ENCODE measurements around the gene RTN4RL2.

RTN4RL2 gene

DNA sequence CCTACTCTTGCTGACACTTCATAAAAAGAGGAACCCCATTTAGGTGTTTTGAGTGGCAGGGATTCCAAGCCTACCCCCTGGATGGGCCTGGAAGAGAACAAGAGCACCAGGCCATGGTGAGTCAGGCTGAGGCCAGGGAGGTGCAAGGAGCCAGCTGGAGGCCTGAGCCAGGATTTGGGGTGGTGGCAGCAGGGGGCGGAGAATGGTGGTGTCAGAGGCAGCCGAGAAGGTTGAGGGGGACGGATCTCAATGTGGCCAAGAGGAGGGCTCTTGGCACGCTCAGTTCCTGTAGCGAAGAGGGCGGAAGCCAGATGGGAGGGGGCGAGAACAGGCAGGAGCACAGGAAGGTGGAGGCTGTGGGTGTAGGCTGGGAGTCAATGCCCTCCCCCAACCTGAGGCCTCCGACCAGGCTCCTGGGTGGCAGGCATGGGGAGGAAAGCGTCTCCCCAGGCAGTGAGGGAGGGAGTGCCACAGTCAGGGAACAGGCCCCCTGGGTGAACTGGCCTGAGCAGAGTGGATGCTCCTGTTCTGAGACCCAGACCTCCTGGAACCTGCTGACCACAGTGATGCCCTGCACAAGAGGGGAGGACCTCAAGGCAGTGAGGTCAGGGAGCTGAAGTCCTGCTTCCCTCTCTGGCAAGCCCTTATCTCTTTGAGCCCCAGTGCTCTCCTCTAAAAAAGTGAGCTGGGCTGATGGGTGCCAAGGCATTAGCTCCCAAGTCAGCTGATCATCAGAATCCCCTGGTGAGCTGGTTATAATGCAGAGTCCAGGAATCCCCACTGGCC lies 13.9 kb downstream of the RTN4RL2 start:
- no peaks in the 10 kb centered on the region for H3K9me3 Mint-ChIP-seq
- ATAC-seq (replicated peaks) = peak; percentile 59
- peak overlapping the region in 1 of 2 donors; percentile 83 for H3K27ac Mint-ChIP-seq
- peaks cover 0 to 16% of the 10 kb centered on the region in 2 donors for H3K27me3 Mint-ChIP-seq
- H3K4me1 Mint-ChIP-seq (ENCODE audit: low read depth in 2 of 2) = peaks cover 18 to 24% of the 10 kb centered on the region in 2 donors
- H3K36me3 Mint-ChIP-seq (ENCODE audit: insufficient read depth) = no peaks in the 10 kb centered on the region
- DNase-seq = peak in 1 of 3 experiments; percentile 28
- peak overlapping the region; percentile 74 to 82 for H3K4me3 Mint-ChIP-seq

DNA sequence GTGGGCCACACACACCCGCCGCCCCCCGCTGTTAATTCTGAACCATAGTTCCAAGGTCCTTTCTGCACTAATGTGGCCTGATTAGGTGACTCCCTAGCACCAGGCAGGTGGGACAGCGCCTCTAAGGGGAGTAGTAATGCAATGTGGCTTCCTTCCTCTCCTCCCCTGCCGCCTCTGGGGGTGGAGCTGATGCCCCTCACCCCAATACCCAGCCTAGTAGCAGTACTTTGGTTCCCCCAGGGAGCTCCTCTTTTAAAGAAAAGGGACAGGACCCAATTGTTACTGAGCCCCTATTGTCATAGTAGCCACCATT lies 14.4 kb downstream of the RTN4RL2 start:
- ATAC-seq (replicated peaks) = no peak
- H3K4me1 Mint-ChIP-seq (ENCODE audit: low read depth in 2 of 2) = peaks cover 20 to 30% of the 10 kb centered on the region in 2 donors
- no peaks in the 10 kb centered on the region for H3K36me3 Mint-ChIP-seq (ENCODE audit: insufficient read depth)
- H3K27ac Mint-ChIP-seq = no peak overlapping the region
- H3K9me3 Mint-ChIP-seq = no peaks in the 10 kb centered on the region
- peaks cover 0 to 16% of the 10 kb centered on the region in 2 donors for H3K27me3 Mint-ChIP-seq
- DNase-seq = no peak
- peak overlapping the region; percentile 82 for H3K4me3 Mint-ChIP-seq

DNA sequence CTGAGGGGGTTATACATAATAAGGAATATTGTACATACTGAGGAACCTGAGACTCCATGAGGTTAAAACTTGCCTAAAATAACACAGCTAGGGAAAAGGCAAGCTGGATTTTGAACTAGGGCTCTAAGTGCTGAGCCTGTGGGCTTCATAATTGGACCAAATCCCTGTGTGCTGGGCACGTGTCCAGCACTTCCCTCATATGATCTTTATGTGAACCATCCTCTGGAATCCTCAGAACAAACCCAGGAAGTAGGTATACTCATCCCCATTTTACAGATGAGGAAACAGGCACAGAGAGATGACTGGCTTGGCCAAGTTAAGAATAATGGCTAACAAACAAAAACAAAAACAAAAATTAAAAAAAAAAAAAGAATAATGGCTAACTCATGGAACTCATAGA lies 14.9 kb downstream of the RTN4RL2 start:
- no peaks in the 10 kb centered on the region for H3K9me3 Mint-ChIP-seq
- H3K27me3 Mint-ChIP-seq = peaks cover 0 to 16% of the 10 kb centered on the region in 2 donors
- no peak for DNase-seq
- no peak for ATAC-seq (replicated peaks)
- peaks cover under 1% of the 10 kb centered on the region for H3K36me3 Mint-ChIP-seq (ENCODE audit: insufficient read depth)
- peak overlapping the region; percentile 82 for H3K4me3 Mint-ChIP-seq
- peaks cover 22 to 33% of the 10 kb centered on the region in 2 donors for H3K4me1 Mint-ChIP-seq (ENCODE audit: low read depth in 2 of 2)
- no peak overlapping the region for H3K27ac Mint-ChIP-seq

DNA sequence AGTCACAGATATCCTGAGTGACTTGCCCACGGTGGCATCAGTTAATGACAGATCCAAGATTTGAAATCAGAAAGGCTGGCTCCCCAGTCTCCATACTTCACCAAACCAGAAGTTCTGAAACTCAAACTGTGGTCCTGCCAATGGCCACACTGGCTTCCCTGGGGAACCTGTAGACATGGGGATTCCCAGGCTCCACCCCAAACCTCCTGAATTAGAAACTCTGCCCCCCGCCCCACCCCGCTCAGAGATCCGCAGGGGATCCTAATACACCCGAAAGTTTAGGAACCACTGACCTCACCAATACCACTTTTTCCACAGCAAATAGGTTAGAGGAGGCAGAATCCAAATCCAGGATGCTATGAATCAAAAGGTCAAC lies 15.3 kb downstream of the RTN4RL2 start:
- peaks cover 3% of the 10 kb centered on the region for H3K36me3 Mint-ChIP-seq (ENCODE audit: insufficient read depth)

DNA sequence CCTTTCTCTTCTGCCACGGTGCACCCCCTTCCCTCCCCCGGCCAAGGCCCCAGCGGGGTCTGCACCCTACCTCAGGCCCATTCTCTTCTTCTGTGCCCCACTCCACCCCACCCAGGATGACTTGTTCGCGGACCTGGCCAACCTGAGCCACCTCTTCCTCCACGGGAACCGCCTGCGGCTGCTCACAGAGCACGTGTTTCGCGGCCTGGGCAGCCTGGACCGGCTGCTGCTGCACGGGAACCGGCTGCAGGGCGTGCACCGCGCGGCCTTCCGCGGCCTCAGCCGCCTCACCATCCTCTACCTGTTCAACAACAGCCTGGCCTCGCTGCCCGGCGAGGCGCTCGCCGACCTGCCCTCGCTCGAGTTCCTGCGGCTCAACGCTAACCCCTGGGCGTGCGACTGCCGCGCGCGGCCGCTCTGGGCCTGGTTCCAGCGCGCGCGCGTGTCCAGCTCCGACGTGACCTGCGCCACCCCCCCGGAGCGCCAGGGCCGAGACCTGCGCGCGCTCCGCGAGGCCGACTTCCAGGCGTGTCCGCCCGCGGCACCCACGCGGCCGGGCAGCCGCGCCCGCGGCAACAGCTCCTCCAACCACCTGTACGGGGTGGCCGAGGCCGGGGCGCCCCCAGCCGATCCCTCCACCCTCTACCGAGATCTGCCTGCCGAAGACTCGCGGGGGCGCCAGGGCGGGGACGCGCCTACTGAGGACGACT lies 15.9 kb downstream of the RTN4RL2 start:
- H3K4me1 Mint-ChIP-seq (ENCODE audit: low read depth in 2 of 2) = peaks cover 24 to 36% of the 10 kb centered on the region in 2 donors
- ATAC-seq (replicated peaks) (peak; percentile 52), DNase-seq (peak in 1 of 3 experiments; percentile 29)
- peaks cover 0 to 16% of the 10 kb centered on the region in 2 donors for H3K27me3 Mint-ChIP-seq
- H3K4me3 Mint-ChIP-seq = peak overlapping the region; percentile 82
- H3K9me3 Mint-ChIP-seq = no peaks in the 10 kb centered on the region
- H3K36me3 Mint-ChIP-seq (ENCODE audit: insufficient read depth) = peaks cover 3% of the 10 kb centered on the region
- H3K27ac Mint-ChIP-seq = peak overlapping the region in 1 of 2 donors; percentile 75

More for the DNA sequence above, 15.3 kb downstream of the RTN4RL2 start:
- DNase-seq (no peak), ATAC-seq (replicated peaks) (no peak)
- Mint-ChIP-seq H3K27me3 (peaks cover 0 to 16% of the 10 kb centered on the region in 2 donors), H3K9me3 (no peaks in the 10 kb centered on the region), H3K27ac (no peak overlapping the region), H3K4me1 (ENCODE audit: low read depth in 2 of 2) (peaks cover 24 to 35% of the 10 kb centered on the region in 2 donors), H3K4me3 (peak overlapping the region; percentile 82)

DNA sequence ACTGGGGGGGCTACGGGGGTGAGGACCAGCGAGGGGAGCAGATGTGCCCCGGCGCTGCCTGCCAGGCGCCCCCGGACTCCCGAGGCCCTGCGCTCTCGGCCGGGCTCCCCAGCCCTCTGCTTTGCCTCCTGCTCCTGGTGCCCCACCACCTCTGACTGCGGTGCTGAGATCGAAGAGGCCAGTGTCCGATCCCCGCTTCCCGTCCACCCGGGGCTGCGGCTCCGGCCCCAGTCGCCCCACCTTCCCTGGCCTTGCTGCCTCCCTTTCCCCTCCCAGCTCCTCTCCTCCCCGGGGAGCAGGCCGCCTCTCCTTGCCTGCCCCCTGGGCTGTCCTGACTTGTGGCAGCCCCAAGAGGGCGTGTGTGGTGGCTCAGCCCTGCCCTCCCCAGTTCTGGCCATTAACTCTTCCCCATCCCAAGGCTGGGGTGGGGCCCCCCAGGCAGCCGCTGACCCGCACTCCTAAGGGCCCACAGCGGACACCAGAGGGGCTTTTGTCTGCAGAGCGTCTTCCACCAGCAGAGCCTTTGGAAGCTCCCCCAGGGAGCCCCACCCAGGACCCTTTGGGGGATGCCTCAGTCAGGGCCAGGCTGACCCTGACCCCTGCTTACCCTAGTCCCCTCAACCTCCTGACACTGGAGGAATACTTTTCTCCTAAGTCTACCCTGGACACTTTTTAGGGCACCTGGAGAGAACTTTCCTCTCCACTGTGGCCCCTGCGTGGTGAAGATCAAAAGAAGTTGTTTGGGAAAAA lies 16.6 kb downstream of the RTN4RL2 start:
- Mint-ChIP-seq H3K36me3 (ENCODE audit: insufficient read depth) (peaks cover 5% of the 10 kb centered on the region), H3K9me3 (no peaks in the 10 kb centered on the region), H3K4me1 (ENCODE audit: low read depth in 2 of 2) (peaks cover 25 to 38% of the 10 kb centered on the region in 2 donors), H3K27ac (peak overlapping the region in 1 of 2 donors; percentile 75), H3K4me3 (peak overlapping the region; percentile 82), H3K27me3 (peaks cover 0 to 22% of the 10 kb centered on the region in 2 donors)
- ATAC-seq (replicated peaks) (peak; percentile 58), DNase-seq (no peak)

DNA sequence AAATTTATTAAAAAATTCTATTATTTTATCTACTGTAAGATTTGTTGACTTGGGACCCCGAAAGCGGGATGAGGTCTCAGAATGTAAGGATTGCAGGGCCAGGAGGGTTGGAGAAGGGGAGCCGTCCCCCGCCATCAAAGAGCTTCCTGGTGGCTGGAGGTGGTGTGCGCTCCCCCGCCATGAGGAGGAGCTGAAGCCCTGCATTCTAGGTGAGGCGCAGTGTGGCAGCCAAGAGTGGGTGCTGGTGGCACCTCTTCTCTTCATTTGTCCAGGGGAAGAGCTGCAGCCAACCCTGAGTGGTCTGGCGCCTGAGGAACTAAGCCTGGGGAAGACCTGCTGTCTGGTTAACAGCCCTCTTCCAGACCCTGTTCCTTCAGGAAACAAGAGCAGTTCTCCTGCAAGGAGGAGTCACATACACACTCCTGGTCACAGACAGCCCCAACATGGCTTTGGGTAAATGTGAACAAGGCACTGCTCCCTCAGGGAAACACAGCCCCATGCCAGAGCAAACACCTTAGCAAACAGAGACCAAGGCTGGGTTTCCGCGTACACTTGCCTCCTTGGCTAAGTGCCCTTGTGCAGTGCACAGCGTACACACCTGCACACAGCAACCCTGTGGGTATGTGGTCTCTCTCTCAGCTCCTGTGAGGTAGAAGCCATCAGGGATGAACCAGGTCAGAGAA lies 17.3 kb downstream of the RTN4RL2 start:
- peaks cover 0 to 26% of the 10 kb centered on the region in 2 donors for H3K27me3 Mint-ChIP-seq
- no peak overlapping the region for H3K27ac Mint-ChIP-seq
- ATAC-seq (replicated peaks) (no peak), DNase-seq (no peak)
- peaks cover 5% of the 10 kb centered on the region for H3K36me3 Mint-ChIP-seq (ENCODE audit: insufficient read depth)
- H3K9me3 Mint-ChIP-seq = no peaks in the 10 kb centered on the region
- peaks cover 25 to 38% of the 10 kb centered on the region in 2 donors for H3K4me1 Mint-ChIP-seq (ENCODE audit: low read depth in 2 of 2)
- peak overlapping the region; percentile 82 for H3K4me3 Mint-ChIP-seq

DNA sequence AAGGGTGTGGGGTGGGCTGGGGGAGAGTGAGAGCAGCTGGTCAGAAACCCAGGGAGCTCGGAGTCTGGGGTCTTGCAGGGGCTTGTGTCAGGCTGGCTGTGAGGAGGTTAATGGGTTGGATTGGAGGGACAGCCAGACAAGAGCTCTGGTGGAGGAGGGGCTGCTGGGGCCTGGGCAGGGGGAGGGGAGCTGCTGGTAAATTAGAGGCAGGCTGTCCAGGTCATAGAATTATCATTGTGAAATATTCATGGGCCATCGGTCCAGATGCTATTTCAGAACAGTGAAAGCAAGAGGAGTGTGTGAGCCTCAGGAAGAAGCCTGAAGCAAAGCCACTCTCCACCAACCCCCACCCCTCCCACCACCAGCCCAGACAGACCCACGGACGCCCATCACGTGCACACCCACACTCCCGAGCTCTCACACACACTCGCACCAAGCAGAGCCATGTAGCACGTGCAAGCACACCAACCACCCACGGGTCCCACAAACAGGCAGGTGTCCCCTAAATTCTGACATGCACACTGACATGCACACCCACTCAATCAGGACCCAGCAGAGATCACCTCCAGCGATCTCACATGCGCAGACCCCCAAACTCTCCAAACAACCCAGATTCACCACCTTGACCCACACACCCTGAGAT lies 18.8 kb downstream of the RTN4RL2 start:
- ATAC-seq (replicated peaks) = no peak
- Mint-ChIP-seq H3K36me3 (ENCODE audit: insufficient read depth) (peaks cover 5% of the 10 kb centered on the region), H3K4me3 (no peak overlapping the region), H3K4me1 (ENCODE audit: low read depth in 2 of 2) (peaks cover 20 to 35% of the 10 kb centered on the region in 2 donors), H3K27me3 (peaks cover 0 to 14% of the 10 kb centered on the region in 2 donors), H3K27ac (peak overlapping the region in 1 of 2 donors; percentile 16), H3K9me3 (no peaks in the 10 kb centered on the region)
- DNase-seq = no peak

DNA sequence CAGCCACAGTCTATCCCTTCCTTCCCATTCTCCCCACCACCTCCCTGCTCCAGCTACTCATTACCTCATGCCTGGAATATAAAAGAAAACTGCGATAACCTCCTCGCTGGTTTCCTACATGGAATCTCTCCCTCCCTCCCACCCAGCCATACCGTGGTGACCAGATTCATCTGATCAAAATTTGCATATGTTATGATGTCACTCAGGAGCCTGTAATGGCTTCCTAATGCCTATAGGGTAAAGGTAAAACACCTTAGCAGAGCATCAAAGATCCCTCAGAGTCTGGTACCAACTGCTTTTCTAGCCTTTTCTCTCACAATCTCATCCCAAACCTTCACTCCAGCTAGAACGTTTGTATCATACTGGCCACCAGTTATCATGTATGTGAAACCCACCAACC lies 19.6 kb downstream of the RTN4RL2 start:
- DNase-seq (no peak), ATAC-seq (replicated peaks) (no peak)
- Mint-ChIP-seq H3K27ac (peak overlapping the region in 1 of 2 donors; percentile 6), H3K9me3 (no peaks in the 10 kb centered on the region), H3K27me3 (peaks cover 0 to 19% of the 10 kb centered on the region in 2 donors), H3K4me3 (no peak overlapping the region), H3K4me1 (ENCODE audit: low read depth in 2 of 2) (peaks cover 19 to 33% of the 10 kb centered on the region in 2 donors), H3K36me3 (ENCODE audit: insufficient read depth) (peaks cover 7% of the 10 kb centered on the region)

DNA sequence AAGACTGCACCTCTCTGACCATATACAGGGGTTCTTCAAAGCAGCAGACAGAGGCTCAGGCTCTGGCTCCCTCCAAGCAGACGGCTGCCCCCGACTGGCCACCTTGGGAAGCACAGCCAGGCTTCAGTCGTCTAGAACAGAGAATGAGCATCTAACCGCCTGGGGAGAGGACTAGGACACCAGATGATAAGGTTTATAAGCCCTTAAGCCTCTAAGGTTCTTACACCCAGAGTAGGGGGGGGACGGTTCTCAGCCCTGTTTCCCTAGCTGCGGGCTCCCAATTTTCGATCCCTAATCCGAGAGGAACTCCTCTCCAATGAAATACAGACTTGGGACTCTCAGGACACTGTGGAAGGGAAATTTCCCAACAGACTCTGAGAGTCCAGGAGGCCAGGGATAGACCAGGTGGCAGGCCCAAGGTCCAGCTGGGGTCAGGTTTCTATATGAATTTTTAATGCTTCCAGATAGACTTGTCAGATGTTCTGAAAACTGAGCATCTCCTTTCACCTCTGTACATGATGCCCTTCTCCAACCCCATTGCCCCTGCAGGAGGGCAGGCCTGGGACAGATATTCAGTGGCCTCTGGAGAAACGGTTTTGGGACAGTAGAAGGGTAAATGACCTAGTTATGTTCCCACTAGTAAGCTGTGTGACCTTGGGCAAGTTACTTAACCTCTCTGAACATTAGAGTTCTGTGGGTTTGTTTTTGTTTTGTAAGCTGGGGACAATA lies 20.2 kb downstream of the RTN4RL2 start:
- peaks cover 10% of the 10 kb centered on the region for H3K36me3 Mint-ChIP-seq (ENCODE audit: insufficient read depth)
- ATAC-seq (replicated peaks) = peak; percentile 54
- peaks cover 0 to 26% of the 10 kb centered on the region in 2 donors for H3K27me3 Mint-ChIP-seq
- H3K27ac Mint-ChIP-seq = peak overlapping the region in 1 of 2 donors; percentile 6
- H3K4me1 Mint-ChIP-seq (ENCODE audit: low read depth in 2 of 2) = peaks cover 18 to 32% of the 10 kb centered on the region in 2 donors
- DNase-seq = peak; percentile 64 to 76 (median 66)
- no peak overlapping the region for H3K4me3 Mint-ChIP-seq
- H3K9me3 Mint-ChIP-seq = no peaks in the 10 kb centered on the region

DNA sequence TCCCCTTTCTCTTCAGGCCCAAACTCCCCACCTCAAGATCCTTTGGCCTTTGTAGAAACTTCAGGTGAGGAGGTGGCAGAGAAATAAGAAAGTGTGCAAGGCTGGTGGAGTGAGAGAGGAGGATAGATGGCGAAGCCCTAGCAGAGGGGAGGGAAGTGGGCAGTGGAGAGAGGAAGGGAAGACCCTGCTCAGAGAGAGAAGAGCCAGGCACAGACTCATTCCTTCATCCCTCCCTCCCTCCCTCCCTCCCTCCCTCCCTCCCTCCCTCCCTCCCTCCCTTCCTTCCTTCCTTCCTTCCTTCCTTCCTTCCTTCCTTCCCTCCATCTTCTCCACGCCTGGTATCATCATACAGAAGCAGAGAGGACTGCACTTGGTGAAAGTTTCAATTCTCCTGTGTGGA lies 21.0 kb downstream of the RTN4RL2 start:
- ATAC-seq (replicated peaks) (no peak), DNase-seq (no peak)
- H3K9me3 Mint-ChIP-seq = no peaks in the 10 kb centered on the region
- peaks cover 10% of the 10 kb centered on the region for H3K36me3 Mint-ChIP-seq (ENCODE audit: insufficient read depth)
- H3K27ac Mint-ChIP-seq = no peak overlapping the region
- peaks cover 13 to 24% of the 10 kb centered on the region in 2 donors for H3K4me1 Mint-ChIP-seq (ENCODE audit: low read depth in 2 of 2)
- H3K27me3 Mint-ChIP-seq = peaks cover 0 to 31% of the 10 kb centered on the region in 2 donors
- H3K4me3 Mint-ChIP-seq = no peak overlapping the region

All from effector memory CD8-positive, alpha-beta T cell (primary cell).